ENCODE data around the gene LCTL.

DNA sequence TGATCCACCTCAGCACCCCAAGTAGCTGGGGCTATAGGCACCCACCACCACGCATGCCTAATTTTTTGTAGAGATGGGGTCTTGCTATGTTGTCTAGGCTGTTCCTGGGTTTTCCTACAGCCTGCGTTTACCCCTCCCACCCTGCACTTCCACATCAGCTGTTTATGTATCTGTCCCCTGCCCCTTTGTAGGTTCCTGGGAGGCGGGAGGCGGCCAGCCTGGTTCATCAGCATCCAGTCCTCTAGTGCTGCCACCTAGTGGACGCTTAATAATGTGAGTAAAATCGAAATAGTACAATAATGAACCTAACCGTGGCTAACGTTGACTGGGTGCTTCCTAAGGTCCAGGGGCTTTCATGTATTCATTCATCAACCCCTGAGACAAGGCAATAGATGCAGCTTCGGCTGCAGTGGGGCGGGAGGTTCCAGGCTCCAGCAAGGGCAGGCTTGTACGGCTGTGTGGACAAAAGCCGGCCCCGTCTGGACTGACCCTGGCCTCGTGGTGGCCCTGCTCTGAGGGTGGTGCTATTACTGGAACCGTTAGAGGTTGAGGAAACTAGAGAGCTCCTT, 1.2 kb upstream of the LCTL start:
- TF ChIP-seq CTCF (IDR thresholded peaks at IDR 0.05; ENCODE audit: control extremely low read depth in 1 of 3, insufficient read depth in 1 of 3, low read depth in 1 of 3, low read length in 3 of 3) (peak; percentile 33 to 75 (median 58)), GTF2F1 (IDR thresholded peaks at IDR 0.05; ENCODE audit: borderline replicate concordance, low read depth, low read length) (no peak), POLR2A (IDR thresholded peaks at IDR 0.05; ENCODE audit: control extremely low read depth in 1 of 2, low read depth in 2 of 2, low read length in 2 of 2) (no peak), HDAC2 (IDR thresholded peaks at IDR 0.05; ENCODE audit: borderline replicate concordance in 1 of 2, low read depth in 2 of 2, low read length in 2 of 2) (no peak), ASH2L (IDR thresholded peaks at IDR 0.05; ENCODE audit: low read length) (no peak), EGR1 (IDR thresholded peaks at IDR 0.05; ENCODE audit: borderline replicate concordance, low read depth, low read length) (no peak), SUZ12 (IDR thresholded peaks at IDR 0.05; ENCODE audit: low read length) (no peak), POLR2AphosphoS5 (IDR thresholded peaks at IDR 0.05; ENCODE audit: low read depth, low read length) (no peak)

All from H1 (cell line).